Measurements from ENCODE around the gene SRD5A2.
"Not testable (repeated sequence)": the region's sequence is repeated elsewhere in the genome, so short reads cannot be mapped to it uniquely, and the experiment has no call there.

SRD5A2 gene

DNA sequence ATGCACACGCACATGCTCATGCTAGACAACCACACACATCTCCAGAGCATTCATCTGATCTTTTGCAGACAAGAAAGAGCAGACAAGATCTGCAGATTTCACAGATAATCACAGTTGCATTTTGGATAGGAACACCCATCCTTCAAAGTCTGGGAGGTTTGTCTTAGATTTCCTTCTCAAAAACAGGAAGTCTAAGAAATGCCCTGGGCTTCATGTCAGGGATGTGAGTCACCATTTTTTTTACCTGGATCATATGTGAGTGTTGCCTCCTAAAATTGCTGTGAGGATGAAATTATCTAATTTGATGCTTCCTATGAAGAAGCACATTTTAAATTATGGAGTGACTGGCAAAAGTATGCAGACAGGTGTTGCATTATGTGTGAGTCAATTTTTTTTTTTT is 46.1 kb downstream of the SRD5A2 start:
- no peak for DNase-seq (ENCODE audit: low read depth, low spot score)

DNA sequence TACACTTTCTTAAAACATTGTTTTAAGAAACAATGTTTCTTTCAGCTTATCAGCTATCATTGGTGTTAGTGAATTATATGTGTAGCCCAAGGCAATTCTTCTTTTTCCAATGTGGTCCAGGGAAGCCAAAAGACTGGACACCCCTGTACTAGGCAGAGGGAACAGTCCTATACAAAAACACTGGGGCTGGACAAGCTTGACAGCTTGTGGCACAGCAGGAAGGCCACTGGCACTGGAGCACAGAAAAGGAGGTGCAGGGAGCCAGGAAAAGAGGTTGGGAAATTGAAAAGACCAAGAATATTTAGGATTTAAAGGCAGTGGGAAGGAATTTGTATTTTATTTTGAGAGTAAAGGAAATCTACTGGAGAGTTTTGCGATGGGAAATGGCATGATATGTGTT is 47.7 kb downstream of the SRD5A2 start:
- no peak for DNase-seq (ENCODE audit: low read depth, low spot score)

DNA sequence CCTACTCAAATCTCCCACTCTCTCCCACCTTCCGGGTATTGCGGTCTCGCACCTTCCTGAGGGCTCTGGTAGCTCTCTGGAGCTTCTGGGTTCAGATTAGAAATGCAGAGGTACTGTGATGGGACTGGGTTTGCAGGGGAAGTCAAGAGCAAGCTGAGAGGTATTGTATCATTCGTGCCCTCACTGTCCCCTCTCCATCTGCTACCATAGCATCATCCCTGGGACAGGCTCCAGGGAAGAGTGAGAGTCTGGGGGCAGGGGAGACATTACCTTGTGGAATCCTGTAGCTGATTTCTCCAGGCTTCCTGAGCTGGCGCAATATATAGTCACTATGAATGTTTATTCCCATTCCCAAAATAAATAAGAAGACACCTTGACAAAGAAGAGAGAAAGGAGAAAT is 49.6 kb downstream of the SRD5A2 start:
- no peak for DNase-seq (ENCODE audit: low read depth, low spot score)

DNA sequence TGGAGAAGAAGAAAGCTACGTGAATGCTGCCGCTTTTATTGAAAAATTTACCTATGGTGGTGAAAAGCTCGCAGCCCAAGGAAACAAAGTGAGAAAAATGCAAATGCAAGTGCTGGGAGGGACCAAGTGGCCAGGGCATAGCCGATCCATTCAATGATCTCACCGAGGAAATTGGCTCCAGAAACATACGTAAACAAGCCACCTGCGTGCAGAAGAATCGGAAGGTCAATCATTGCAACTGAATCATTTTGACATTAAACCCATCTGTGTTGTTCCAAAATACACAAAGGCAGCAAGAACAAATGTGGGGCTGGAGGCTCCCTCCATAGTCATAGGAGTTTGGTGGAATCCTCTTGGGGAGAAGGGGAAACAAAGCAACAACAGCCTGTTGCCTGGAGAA is 51.5 kb downstream of the SRD5A2 start:
- DNase-seq (ENCODE audit: low read depth, low spot score): no peak

DNA sequence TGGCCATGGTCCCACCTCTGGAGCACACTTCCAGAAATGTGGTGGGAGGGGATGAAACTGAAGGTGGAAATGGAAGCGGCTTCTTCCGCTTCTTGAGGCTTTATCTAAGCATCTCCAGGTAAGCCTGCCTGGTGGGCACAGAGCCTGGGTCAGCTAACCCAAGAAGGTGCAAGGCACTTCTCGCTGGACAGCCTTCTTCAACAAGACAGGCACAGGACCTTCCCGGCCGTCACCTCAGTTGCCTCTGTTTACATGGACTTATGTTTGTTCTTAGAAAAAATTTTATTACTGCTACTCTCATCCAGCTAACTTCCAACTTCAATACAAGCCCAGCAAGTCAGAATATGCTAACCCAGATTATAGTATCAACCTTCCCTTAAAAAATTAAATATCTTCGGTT is 51.9 kb downstream of the SRD5A2 start:
- no peak for DNase-seq (ENCODE audit: low read depth, low spot score)

DNA sequence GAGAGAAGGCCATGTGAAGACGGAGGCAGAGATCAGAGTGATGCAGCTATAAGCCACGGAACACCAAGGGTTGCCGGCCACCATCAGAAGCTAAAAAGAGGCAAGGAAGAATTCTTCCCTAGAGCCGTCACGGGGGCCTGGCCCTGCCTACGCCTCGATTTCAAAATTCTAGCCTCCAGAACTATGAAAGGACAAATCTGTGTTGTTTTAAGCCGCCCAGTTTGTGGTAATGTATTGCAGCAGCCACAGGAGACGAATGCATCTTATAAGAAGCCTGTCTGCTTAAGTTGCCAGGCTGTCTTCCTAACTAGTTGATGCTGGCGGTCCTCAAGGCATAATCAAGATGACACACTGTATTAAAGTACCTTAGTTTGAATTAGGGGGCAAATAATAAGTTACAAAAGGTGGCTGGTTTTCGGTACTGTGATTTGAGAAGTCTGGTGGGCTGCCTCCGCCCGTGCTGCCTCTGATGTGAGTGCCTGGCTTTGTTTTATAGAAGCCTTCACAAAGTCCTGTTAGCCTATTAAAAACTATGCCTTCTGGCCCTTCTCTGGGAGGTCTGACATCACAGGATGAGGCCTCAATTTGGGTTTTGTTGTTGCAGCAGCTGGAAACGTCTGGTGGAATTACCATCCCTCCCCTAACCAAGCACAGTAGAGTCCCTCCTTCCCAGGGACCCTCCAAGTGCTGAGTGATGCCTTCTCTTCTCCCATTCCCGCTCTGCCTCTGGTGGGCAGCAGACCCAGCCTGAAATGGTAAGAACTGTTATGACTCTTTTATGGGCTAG is 53.6 kb downstream of the SRD5A2 start:
- DNase-seq (ENCODE audit: low read depth, low spot score): no peak

DNA sequence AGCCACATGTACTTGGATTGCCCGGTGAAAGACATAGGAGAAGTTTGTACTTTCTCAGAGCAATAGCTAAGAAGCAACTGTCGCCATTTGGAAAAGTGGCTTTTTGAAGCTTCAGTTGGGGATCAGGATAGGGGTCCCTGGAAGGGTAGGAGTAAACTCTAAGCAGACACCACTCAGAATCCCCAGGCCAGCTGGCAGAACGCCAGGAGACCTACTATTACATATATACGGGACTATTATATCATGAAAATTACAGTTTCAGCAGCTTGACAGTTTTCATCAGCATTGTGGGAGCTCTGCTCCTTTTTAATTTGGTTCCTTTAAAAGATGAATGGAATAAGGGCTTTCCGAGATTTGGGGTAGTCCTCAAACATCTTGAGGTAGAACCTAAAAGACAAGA is 54.9 kb downstream of the SRD5A2 start:
- no peak for DNase-seq (ENCODE audit: low read depth, low spot score)

DNA sequence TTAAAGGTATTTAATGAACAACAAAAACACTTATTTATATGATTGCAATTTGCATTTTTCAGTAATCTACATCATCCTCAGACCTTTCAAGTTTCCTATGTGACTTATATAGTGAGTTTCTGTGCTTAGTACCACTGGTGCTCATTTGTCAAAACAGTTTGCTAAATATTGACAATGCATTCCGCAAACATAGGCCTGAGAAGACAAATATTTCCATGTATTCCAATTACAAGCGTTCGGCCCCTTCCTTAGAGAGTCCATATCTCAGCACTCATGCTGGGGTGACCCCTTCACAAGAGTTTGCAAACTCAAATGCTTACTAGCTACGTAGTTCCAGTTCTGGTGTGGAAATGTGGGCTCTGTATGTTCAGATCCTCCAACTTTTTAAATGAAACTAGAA is 56.1 kb downstream of the SRD5A2 start:
- no peak for DNase-seq (ENCODE audit: low read depth, low spot score)

DNA sequence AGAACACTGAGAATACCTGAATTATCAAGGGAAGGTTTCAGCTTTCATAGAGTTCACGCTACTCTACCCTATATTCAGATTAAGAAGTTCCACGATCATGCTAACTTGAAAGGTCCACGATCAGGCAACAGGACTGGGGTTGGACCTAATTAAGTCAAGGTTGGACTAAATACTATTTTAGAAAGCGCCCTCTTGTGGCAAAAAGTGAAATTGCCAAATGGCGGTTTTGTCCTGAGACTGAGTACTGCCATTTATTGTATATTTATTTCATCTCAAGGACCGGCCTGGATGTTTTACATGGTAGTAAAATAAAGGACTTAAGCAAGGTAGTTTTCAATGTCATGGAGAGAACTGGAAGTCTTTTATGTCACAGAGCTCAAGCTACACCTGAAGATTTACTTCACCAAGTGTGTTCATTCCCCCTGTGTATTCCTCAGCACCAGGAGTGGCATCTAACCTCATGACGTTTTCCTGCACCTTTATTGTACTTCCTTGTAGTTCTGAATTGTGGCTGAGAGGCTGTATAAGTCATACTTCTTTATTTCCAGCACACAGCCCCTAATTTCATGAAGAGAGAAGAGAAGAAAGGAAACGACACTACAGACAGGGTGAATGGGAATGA is 56.8 kb downstream of the SRD5A2 start:
- DNase-seq (ENCODE audit: low read depth, low spot score): peak; percentile 15

DNA sequence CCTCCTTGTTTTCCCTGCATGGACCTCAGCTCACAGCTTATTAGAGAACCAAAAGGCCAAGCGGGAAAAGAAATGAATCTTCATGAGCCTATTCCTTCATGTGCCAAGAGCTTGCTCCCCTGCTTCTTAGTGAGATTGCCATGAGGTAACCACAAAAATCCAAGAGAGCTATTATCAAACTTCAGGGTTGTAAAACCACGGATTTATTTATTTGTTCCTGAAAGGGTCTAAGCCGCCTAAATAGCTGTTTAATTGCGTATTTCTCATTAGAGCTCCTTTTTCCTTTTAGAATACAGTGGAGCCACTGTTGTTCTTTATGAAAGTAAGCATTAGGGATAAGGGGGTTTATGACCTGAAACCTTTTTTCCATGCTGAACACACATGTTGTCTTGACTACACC is 58.0 kb downstream of the SRD5A2 start:
- no peak for DNase-seq (ENCODE audit: low read depth, low spot score)

DNA sequence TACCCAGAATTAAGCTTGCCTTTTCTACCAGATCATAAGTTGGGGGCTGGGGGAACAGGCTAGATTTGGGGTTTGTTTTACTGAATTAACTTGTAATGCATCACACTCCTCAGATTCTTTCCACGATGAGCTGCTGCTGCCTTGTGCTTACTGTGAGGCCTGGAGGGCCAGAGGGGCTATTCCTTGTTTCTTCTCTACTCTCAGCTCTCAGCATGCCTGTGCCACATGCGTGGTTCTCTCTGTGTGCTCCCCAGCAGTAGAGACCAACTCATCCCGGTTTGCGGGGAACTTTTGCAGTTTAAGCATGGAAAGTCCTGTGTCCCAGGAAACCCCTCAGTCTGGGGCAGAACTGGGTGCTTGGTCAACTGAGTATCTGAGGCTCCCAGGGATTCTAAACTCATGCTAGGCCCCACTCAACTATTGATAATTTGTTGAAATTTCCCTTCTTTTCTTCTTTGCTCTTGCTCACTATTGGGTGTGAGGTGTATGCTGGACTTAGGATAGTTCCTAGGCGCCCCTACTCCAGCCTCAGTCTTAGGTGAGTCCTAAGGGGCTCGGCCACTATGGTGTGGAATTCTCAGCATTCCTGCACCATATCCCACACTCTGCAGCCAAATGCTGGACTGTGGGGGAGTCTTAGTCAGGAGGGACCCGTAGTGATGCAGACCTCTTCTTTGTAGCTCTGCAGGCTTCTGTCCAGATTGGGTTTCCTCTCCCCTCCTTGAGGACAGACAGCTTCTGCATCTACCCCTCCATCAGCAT is 63.1 kb downstream of the SRD5A2 start:
- DNase-seq (ENCODE audit: low read depth, low spot score): no peak

DNA sequence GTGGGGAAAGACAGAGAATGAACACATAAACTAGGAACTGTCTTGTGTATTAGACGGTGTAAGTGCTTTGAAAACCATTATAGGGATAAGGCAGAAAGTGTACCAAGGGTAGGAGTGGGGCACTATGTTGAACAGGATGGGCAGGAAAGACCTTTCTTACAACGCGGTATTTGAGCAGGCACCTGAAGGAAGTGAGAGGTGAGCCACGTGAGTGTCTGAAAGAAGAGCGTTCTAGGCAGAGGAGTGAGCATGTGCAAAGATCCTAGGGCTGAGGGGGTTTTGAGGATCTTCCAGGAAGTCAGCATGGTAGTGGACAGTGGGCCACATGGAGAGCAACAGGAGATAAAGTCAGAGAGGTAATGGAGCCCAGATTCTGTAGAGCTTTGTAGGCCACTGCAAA is 65.2 kb downstream of the SRD5A2 start:
- DNase-seq (ENCODE audit: low read depth, low spot score): no peak

DNA sequence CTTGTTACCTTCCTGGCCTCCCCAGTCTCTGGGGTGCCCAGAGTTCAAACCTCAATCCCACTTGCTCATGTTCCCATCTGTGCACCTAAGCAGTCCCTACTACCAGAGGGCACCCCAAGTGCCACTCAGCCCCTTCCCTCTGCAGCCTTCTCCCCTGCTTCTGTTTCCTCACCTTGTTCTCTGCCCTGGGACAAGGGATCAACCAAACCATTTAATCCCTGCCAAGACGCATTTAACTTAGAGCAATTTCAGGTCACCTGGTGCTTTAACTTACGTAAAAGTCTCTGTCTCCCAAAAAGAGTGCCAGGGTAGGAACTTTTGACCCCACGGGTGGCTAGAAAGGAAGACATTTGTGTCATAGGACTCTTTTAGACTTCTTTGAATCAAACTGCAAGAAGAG is 67.2 kb downstream of the SRD5A2 start:
- DNase-seq (ENCODE audit: low read depth, low spot score): no peak

DNA sequence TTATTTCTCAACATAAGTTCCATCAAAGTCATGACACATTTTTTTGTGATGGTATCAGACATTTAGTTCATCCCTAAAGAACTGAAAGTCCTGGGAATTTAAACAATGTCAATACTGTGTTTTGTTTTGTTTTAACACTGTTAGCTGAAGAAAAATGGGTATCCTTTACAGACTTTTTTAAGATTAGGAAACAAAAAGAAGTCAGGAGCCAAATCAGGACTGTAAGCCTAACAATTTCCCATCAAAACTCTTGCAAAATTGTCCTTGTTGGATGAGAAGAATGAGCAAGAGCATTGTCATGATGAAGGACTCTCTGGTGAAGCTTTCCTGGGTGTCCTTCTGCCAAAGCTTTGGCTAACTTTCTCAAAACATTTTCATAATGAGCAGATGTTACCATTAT is 69.4 kb downstream of the SRD5A2 start:
- DNase-seq (ENCODE audit: low read depth, low spot score): no peak

DNA sequence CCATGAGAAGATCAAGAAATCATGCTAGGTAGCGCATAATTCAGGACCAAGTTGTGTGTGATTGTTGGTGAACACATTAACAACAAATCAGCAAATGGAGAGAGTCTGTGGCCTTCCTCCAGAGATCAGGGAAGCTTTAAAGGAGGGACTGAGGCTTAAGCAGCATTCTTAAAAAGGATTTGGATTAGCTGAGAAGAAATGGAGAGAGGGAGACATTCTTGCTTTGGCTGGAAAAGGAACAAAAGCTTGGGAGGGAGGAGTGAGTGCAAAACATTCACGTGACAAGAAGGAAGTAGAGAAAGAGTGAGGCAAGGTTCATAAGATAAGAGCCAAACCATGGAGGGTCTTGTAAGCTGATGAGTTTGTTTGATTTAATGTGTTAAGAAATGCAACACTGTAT is 75.6 kb downstream of the SRD5A2 start:
- DNase-seq (ENCODE audit: low read depth, low spot score): no peak

DNA sequence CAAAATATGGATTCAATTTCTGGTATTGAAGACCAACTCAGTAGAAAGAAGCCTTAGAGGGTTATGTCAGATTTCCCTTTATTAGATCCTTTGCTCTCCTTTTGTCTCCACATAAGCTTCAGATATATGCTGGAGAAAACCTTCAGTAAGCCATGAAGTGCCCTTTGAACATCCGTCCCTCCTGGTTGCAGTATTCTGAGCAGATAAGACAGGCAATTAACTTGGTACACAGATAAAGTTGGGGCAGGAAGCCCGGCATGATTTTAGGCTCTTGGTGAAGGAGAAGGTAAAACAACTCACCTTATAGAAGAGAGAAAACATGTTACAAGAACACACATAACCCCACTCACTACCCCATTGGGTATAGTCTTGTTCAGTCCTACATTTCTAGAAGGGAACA is 76.4 kb downstream of the SRD5A2 start:
- no peak for DNase-seq (ENCODE audit: low read depth, low spot score)

DNA sequence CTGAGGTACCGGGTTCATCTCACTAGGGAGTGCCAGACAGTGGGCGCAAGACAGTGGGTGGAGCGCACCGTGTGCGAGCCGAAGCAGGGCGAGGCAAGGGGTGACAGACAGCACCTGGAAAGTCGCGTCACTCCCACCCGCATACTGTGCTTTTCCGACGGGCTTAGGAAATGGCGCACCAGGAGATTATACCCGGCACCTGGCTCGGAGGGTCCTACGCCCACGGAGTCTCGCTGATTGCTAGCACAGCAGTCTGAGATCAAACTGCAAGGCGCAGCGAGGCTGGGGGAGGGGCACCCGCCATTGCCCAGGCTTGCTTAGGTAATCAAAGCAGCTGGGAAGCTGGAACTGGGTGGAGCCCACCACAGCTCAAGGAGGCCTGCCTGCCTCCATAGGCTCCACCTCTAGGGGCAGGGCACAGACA is 84.3 kb downstream of the SRD5A2 start:
- DNase-seq (ENCODE audit: low read depth, low spot score): not testable (repeated sequence)

DNA sequence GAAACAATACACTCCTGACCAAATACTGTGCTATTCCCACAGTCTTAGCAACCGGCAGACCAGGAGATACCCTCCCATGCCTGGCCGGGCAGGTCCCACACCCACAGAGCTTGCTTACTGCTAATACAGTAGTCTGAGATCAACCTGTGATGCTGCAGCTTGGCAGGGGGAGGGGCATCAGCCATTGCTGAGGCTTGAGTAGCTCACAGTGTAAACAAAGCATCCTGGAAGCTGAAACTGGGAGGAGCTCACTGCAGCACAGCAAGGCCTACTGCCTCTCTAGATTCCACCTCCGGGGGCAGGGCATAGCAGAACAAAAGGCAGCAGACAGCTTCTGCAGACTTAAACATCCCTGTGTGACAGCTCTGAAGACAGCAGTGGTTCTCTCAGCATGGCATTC is 91.4 kb downstream of the SRD5A2 start:
- DNase-seq (ENCODE audit: low read depth, low spot score): peak; percentile 92

DNA sequence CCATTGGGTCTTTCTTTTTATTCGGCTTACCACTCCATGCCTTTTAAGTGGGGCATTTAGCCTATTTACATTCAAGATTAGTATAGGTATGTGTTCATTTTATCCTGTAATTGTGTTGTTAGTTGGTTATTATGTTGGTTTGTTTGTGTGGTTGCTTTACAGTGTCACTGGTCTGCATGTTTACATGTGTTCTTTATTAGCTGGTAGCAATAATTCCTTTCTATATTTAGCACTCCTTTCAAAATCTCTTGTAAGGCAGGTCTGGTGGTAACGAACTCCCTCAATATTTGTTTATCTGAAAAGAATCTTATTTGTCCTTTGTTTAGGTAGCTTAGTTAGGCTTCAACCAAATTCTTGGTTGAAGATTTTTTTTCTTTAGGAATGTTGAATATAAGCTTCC is 97.5 kb downstream of the SRD5A2 start:
- DNase-seq (ENCODE audit: low read depth, low spot score): no peak

DNA sequence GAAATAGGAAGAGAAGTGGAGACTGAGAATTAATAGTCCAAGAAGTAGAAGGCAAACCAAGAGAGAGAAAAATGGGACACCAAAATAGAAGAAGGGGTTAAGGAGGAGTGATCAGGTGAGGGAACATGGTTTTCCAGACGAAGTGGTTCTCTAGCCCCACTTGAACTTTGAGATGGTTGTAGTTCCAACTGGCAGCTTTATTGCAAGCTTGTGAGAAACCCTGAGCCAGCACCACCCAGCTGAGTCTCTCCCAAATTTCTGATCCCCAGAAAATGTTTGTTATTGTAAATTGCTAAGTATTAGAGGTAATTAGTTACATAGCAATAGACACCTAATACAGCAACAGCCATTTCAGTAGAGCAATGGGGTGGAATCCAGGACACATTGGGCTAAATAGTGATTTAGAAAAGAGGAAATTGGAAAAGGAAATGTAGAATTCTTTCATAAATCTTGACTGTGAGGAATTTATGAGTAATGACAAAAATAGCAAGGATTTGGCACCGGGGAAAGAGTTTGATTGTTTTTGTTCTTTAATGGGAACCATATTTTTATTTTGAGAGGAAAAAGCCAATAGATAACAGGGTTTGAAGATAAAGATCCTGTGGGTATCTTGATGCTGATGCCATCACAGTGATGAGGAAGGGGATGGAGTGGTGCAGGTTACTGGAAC is 104.1 kb downstream of the SRD5A2 start:
- no peak for DNase-seq (ENCODE audit: low read depth, low spot score)

DNA sequence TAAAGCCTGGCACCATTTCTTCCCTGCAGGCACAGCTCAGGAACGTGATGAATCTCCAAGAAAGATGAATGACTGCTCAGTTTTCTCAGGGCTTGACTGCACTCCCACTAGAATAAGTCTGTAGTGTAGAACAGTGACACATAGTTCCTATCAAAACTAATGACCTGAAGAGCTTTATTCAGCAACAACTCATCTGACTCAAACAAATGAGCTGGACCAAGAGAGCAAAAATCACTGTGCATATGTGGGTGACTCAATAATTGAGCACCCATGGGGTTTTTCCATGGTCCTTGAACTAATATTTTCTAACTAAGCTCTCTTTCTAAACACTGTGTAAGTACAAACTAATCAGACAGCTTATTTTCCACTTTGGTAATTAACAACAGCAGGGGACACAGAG is 105.0 kb downstream of the SRD5A2 start:
- DNase-seq (ENCODE audit: low read depth, low spot score): no peak

DNA sequence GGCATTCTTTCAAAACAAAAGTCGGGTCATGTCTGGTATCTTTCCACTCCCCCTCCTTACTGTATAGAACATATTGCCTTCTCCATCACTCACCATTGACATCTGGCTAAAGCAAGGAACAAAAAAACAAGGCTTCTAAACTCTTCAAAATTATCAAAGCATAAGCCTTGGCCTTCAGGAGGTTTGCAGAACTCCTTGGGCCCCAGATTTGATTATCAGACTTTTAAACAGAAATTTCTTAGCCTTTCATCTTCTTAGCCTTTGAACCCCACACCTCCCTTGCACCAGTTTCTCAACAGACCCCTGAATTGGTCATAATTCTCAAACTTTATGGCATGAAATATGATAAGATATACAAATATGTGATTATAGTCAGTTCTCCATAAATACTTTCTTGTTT is 106.4 kb downstream of the SRD5A2 start:
- no peak for DNase-seq (ENCODE audit: low read depth, low spot score)

All from iPS DF 19.7 (cell line).